Liver (tissue), 9 donors: Measurements from ENCODE around the gene GNE. TPM values are rescaled to one million over a fixed set of nuclear protein-coding genes. Genes with fewer than 3 reads are reported as not detected.
"Not testable (repeated sequence)": the region's sequence is repeated elsewhere in the genome, so short reads cannot be mapped to it uniquely, and the experiment has no call there.

ENCODE experiments used
- DNase-seq: peaks from one replicate; pipeline ENCODE4 v3.0.0-alpha.2; 2017; ENCODE audit warnings: low spot score
- H3K27ac ChIP-seq, 2 donors: one replicate each; pipeline ENCODE4 v1.7.0; 2013; ENCODE audit warnings: inconsistent platforms in 2 of 2, low read length in 2 of 2, control low read depth in 1 of 2, low read depth in 1 of 2, mild to moderate bottlenecking in 1 of 2
- H3K27me3 ChIP-seq, 4 donors: one replicate each; pipeline versions ENCODE4 v1.6.1 to v1.7.0; 2013; ENCODE audit warnings: low read length in 3 of 4, inconsistent platforms in 1 of 4, mild to moderate bottlenecking in 1 of 4, moderate library complexity in 1 of 4; ENCODE audit not compliant: control insufficient read depth in 4 of 4, insufficient read depth in 4 of 4
- H3K36me3 ChIP-seq, 4 donors: one replicate each; pipeline versions ENCODE4 v1.6.1 to v1.7.0; 2013; ENCODE audit warnings: low read length in 3 of 4, mild to moderate bottlenecking in 3 of 4, low read depth in 1 of 4, moderate library complexity in 1 of 4; ENCODE audit not compliant: control insufficient read depth in 4 of 4, insufficient read depth in 3 of 4
- H3K4me1 ChIP-seq, 4 donors: one replicate each; pipeline versions ENCODE4 v1.6.1 to v1.7.0; 2013; ENCODE audit warnings: low read length in 3 of 4, mild to moderate bottlenecking in 3 of 4, moderate library complexity in 1 of 4; ENCODE audit not compliant: control insufficient read depth in 4 of 4, insufficient read depth in 4 of 4
- H3K4me3 ChIP-seq, 3 donors: one replicate each; pipeline versions ENCODE4 v1.6.1 to v1.7.0; 2013; ENCODE audit warnings: low read length in 3 of 3, control low read depth in 1 of 3, low read depth in 1 of 3, mild to moderate bottlenecking in 1 of 3
- H3K9ac ChIP-seq, 2 donors: one replicate each; pipeline ENCODE4 v1.7.0; 2013; ENCODE audit warnings: low read length in 2 of 2, mild to moderate bottlenecking in 2 of 2, moderate library complexity in 2 of 2, control low read depth in 1 of 2, low read depth in 1 of 2
- H3K9me3 ChIP-seq, 4 donors: one replicate each; pipeline versions ENCODE4 v1.6.1 to v1.7.0; 2013; ENCODE audit warnings: low read length in 3 of 4; ENCODE audit not compliant: control insufficient read depth in 4 of 4
- EGR1 ChIP-seq, 2 donors: IDR thresholded peaks; 2 replicates each; pipeline ENCODE4 v1.6.1; 2016 to 2018; ENCODE audit warnings: antibody characterized with exemption in 2 of 2, low read depth in 2 of 2
- HNF4A ChIP-seq, 2 donors: conservative IDR thresholded peaks; 2 replicates each; pipeline ENCODE4 v1.6.1; 2016; ENCODE audit warnings: antibody characterized with exemption in 2 of 2, mild to moderate bottlenecking in 2 of 2
- NR2F2 ChIP-seq: IDR thresholded peaks from 2 replicates; pipeline ENCODE4 v1.6.1; 2016; ENCODE audit warnings: antibody characterized with exemption
- RAD21 ChIP-seq, 2 donors: IDR thresholded peaks; 2 replicates each; pipeline ENCODE4 v1.6.1; 2016; ENCODE audit warnings: antibody characterized with exemption in 2 of 2, mild to moderate bottlenecking in 2 of 2
- RXRA ChIP-seq, 2 donors: IDR thresholded peaks; 2 replicates each; pipeline ENCODE4 v1.6.1; 2017 to 2018; ENCODE audit warnings: antibody characterized with exemption in 2 of 2, mild to moderate bottlenecking in 1 of 2
- SP1 ChIP-seq: IDR thresholded peaks from 2 replicates; pipeline ENCODE4 v1.6.1; 2018; ENCODE audit warnings: antibody characterized with exemption, mild to moderate bottlenecking
- YY1 ChIP-seq: IDR thresholded peaks from 2 replicates; pipeline ENCODE4 v1.6.1; 2016; ENCODE audit warnings: antibody characterized with exemption, mild to moderate bottlenecking
- WGBS: extraction: QIAGEN DNeasy Blood & Tissue Kit; methylation state at CpG from one replicate; pipeline ENCODE4 v1.1.7; 2013; 5-methylcytosine and 5-hydroxymethylcytosine counted together
- polyA plus RNA-seq, 2 donors: library from polyadenylated mRNA; stranded (reverse) in 1 of 2; unstranded in 1 of 2; fragments of 200-250 nt in 1 of 2; fragments of >200 nt in 1 of 2; fragmentation: Nextera tagmentation in 1 of 2; extraction: Ambion mirVana in 1 of 2; gene quantifications; one replicate each; pipeline versions ENCODE4 v1.2.1 to v1.2.3, GENCODE V29; 2013 to 2015
- total RNA-seq, 2 donors: library from RNA; depleted of rRNA; stranded (reverse); fragments of >200 nt; gene quantifications; one replicate each; pipeline ENCODE4 v1.2.3, GENCODE V29; 2014
- TF ChIP-seq, protein P1 (sequence below): IDR thresholded peaks from 2 replicates; pipeline ENCODE4 v1.6.1; 2016; ENCODE audit warnings: antibody characterized with exemption
- TF ChIP-seq, protein P2 (sequence below): IDR thresholded peaks from 2 replicates; pipeline ENCODE4 v1.6.1; 2016; ENCODE audit warnings: antibody characterized with exemption
- donor health status: healthy.
- donor health status: healthy.
- donor health status: healthy.
- donor health status: healthy.
- donor health status: healthy.

Gene GNE
- total and polyA plus RNA-seq, 4 donors: 21.8 to 177 (median 38.1) TPM

DNA sequence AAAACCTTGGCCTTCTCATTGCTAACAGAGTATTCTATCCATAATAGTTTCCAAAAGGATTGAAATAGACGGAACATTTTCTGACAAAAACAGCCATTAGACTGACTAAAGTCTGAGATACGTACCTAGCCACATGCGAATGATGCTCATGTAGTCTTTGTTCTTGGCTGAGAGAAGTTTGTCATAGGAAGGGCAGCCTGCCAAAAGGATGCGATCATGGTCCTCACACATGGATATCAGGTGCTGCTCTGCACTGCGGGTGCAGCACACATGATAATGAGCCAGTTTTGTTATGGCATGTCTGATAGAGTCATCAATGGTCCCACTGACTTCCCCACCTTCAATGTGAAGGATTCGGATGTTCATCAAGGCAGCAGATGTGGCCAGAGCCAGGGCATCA lies 12.3 kb downstream of the GNE start:
- H3K36me3 ChIP-seq: peaks cover 14 to 20% (median 18%) of the 10 kb centered on the region in 4 donors
- DNase-seq: no peak

DNA sequence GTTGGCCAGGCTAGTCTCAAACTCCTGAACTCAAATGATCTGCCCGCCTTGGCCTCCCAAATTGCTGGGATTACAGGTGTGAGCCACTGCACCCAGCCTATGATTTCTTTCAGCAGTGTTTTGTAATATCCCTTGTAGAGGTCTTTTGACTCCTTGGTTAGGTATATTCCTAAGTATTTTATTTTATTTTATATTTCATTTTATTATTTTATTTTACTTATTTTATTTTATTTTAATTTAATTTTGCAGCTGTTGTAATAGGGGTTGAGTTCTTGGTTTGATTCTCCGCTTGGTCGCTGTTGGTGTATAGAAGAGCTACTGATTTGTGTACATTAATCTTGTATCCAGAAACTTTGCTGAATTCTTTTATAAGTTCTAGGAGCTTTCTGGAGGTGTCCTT lies 18.6 kb downstream of the GNE start:
- H3K9me3 ChIP-seq, H3K27me3 ChIP-seq, H3K4me3 ChIP-seq, H3K4me1 ChIP-seq, H3K27ac ChIP-seq, H3K9ac ChIP-seq, DNase-seq: not testable (repeated sequence)
- H3K36me3 ChIP-seq: peaks cover 15 to 26% (median 22%) of the 10 kb centered on the region in 4 donors
- WGBS: over 99% methylated on average over 3 of the region's 3 CpGs

More for the DNA sequence above, 12.3 kb downstream of the GNE start:
- no peak for TF ChIP-seq HNF4A (conservative IDR thresholded peaks at IDR 0.05)
- TF ChIP-seq, protein P1, sequence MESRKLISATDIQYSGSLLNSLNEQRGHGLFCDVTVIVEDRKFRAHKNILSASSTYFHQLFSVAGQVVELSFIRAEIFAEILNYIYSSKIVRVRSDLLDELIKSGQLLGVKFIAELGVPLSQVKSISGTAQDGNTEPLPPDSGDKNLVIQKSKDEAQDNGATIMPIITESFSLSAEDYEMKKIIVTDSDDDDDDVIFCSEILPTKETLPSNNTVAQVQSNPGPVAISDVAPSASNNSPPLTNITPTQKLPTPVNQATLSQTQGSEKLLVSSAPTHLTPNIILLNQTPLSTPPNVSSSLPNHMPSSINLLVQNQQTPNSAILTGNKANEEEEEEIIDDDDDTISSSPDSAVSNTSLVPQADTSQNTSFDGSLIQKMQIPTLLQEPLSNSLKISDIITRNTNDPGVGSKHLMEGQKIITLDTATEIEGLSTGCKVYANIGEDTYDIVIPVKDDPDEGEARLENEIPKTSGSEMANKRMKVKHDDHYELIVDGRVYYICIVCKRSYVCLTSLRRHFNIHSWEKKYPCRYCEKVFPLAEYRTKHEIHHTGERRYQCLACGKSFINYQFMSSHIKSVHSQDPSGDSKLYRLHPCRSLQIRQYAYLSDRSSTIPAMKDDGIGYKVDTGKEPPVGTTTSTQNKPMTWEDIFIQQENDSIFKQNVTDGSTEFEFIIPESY: no peak
- no peak for TF ChIP-seq EGR1 (IDR thresholded peaks at IDR 0.05; ENCODE audit: low read depth in 2 of 2)
- TF ChIP-seq YY1: no peak
- TF ChIP-seq NR2F2: no peak
- no peak for TF ChIP-seq SP1
- TF ChIP-seq, protein P2, sequence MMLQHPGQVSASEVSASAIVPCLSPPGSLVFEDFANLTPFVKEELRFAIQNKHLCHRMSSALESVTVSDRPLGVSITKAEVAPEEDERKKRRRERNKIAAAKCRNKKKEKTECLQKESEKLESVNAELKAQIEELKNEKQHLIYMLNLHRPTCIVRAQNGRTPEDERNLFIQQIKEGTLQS: no peak
- no peak for TF ChIP-seq RAD21 (IDR thresholded peaks at IDR 0.05)
- Histone ChIP-seq H3K4me1 (peaks cover 0 to 22% (median 18%) of the 10 kb centered on the region in 4 donors), H3K9me3 (no peaks in the 10 kb centered on the region), H3K9ac (no peak overlapping the region), H3K27me3 (no peaks in the 10 kb centered on the region), H3K27ac (no peak overlapping the region), H3K4me3 (no peak overlapping the region)
- 83% methylated on average over 6 of the region's 6 CpGs for WGBS

DNA sequence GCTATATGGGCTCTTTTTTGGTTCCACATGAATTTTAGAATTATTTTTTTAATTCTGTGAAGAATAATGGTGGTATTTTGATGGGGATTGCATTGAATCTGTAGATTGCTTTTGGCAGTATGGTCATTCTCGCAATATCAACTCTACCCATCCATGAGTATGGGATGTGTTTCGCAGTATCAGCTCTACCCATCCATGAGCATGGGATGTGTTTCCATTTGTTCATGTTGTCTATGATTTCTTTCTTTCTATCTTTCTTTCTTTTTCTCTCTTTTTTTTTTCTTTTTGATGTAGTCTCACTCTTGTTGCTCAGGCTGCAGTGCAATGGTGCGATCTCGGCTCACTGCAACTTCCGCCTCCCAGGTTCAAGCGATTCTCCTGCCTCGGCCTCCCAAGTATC lies 19.0 kb downstream of the GNE start:
- WGBS: 98% methylated on average over 7 of the region's 7 CpGs
- DNase-seq, H3K27ac ChIP-seq, H3K4me3 ChIP-seq, H3K4me1 ChIP-seq, H3K9me3 ChIP-seq, H3K9ac ChIP-seq, H3K27me3 ChIP-seq: not testable (repeated sequence)
- H3K36me3 ChIP-seq: peaks cover 16 to 31% (median 26%) of the 10 kb centered on the region in 4 donors

DNA sequence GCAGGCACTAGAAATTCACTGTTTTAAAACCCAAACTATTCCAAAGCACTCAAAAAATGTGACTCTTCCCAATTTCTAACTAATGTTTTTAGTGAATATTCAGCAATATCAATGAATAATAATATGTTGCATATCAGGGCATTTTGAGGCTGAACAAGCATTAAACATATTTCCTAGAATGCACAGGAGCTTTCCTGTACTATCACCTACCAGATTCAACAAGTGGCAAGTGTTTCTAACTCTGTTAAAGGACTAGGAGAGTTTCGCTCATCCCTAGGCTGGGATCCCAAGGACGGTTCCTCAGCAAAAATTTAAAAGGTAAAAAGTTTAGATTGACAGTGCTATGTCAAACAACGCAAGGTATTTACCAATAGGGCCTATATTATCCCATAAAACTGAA lies 21.0 kb downstream of the GNE start:
- H3K27me3 ChIP-seq: no peaks in the 10 kb centered on the region
- TF ChIP-seq YY1: no peak
- TF ChIP-seq RXRA (IDR thresholded peaks at IDR 0.05): no peak
- H3K27ac ChIP-seq: no peak overlapping the region
- no peak overlapping the region for H3K4me3 ChIP-seq
- H3K9ac ChIP-seq: no peak overlapping the region
- H3K4me1 ChIP-seq: no peaks in the 10 kb centered on the region
- WGBS: 95% methylated on average over 3 of the region's 3 CpGs
- H3K9me3 ChIP-seq: no peaks in the 10 kb centered on the region
- DNase-seq: no peak
- peaks cover 13 to 42% (median 32%) of the 10 kb centered on the region in 4 donors for H3K36me3 ChIP-seq
